ENCODE results near the gene KRTAP2-4.
"Not testable (repeated sequence)": the region's sequence is repeated elsewhere in the genome, so short reads cannot be mapped to it uniquely, and the experiment has no call there.

The KRTAP2-4 gene, protein sequence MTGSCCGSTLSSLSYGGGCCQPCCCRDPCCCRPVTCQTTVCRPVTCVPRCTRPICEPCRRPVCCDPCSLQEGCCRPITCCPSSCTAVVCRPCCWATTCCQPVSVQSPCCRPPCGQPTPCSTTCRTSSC

DNA sequence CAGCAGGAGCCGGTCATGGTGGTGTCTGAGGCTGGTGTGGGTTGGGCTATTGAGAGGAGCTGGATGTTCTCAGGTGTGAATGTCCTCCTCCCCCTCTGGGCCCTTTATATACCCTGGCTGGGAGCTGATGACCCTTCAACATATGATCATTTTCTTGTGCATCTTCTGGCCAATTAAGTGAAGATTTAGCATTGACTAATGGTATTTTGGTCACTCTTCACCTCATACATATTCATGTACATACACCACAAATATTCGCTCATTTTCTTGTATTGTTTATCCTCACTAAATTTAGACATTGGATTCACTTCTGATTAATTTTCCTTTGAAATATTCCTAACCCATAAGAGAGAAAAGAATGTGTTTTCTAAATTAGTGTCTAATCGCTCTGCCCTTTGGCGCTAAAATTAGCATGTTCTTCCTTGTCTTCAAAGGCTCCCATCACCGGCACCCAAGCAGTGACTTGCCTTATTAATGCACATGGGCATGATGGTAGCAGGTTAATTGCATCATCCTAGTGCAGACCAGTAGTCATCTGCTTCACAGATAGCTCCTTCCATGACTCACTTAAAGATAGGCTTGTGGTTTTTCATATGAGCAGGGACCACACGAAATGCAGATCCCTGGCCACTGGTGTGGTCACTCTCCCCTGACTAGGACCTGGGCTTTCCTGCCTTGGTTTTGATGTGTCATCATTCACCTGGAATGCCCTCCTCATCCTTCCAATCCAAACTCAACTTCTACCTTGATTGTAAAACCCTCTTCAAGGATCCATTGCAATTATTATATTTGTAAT is at the start of gene KRTAP2-4:
Gene KRTAP2-4 (minus strand): TSS at position 51 of the 796 bp plus-strand sequence. CDS start 34 bp downstream, at position 17.
- DNase-seq (ENCODE audit: low read depth), result peak; percentile 80

DNA sequence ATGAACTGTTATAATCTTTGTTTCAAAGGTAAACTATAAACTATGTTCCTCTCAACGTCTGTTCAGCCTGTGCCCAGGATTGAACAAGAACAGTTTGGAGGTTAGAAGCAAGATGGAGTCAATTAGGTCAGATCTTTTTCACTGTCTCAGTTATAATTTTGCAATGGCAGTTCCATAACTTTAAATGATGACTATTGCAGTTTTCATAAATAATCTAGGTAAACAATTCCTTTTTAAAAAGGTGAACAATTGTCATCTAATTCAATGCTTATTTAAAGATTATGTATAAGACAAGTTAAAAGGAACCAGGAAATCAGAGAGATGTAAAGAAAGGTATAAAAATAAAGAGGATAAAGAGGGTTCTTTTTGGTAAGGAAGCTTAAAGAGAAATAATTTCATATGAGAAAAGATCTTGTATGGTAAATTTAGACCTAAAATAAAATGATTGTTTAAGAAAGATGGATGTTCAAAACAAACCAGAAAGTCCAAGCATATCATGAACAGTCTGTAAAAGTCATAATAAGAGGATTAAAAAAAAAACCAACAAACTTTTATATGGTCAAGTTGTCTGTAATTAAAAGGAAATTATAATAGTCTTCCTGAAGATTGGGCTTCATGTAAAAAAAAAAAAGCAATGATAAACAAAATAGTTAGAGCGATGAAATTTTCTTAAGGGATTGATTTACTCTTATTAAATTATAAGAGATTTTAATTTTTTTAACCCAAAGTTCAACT is 45.6 kb upstream of the KRTAP2-4 start:
- no peak for DNase-seq (ENCODE audit: low read depth)

DNA sequence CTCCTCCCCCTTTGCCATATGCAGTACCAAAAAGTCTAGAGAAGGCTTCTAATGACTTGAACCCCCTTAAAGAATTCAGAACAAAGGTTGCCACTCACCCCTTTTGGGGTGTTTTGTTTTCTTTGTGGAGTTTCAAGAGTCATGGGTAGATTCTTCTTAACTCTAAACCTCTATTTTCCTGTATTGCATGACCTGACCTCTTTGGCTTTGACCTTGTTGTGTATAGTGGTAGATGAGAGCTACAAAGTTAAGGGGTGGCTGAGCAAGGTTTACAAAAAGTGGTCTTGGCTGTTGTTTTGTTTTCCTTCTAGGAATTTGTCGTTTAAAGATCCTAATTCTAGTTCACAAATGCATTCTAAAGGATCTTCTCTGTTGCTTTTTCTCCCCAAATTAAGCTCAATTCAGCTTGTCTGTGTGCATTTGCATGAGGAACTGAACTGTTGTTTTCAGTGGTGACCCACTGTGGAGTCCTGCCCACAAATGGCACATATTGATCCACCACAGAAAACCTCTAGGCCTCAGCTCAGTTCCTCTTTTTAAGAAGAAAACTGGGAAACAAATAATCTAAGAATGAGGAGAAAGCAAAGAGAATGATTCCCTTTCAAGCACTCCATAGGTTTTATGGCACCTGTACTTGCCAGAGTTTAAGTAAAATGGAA is 43.2 kb upstream of the KRTAP2-4 start:
- DNase-seq (ENCODE audit: low read depth), result not testable (repeated sequence)

DNA sequence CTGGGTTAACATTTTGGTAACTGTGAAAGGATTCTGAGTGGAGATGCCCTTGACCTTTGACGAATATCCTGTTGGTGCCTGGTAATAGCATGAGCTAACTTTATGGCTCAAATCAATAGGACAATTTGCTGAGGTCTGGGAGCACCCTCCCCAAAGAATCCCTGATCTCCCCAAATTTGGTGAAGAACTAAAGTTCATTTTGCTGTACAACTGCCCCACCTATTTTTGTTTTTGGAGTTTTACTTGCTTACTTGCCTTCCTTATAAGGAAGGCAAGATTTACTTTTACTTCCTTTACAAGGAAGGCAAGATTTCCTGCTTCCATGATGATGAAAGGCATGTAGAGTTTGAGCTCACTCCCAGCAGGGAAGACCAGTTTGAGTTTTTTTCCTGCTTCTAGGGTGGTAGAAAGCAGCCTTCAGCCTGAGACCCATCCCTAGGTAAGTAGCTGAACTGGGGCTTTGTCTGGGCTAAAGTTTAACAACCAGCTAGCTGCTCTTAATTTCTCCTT is 42.3 kb upstream of the KRTAP2-4 start:
- DNase-seq (ENCODE audit: low read depth), result no peak

DNA sequence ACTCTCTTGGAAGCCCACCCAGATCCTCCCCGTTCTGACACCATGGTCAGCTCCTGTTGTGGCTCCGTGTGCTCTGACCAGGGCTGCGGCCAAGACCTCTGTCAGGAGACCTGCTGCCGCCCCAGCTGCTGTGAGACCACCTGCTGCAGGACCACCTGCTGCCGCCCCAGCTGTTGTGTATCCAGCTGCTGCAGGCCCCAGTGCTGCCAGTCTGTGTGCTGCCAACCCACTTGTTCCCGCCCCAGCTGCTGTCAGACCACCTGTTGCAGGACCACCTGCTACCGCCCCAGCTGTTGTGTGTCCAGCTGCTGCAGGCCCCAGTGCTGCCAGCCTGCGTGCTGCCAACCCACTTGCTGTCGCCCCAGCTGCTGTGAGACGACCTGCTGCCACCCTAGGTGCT is 39.7 kb upstream of the KRTAP2-4 start, which contains the start of gene KRTAP4-9:
Gene KRTAP4-9 (plus strand): TSS at position 43 of the 400 bp plus-strand sequence. CDS start 0 bp downstream, at position 43.
- DNase-seq (ENCODE audit: low read depth), result not testable (repeated sequence)

DNA sequence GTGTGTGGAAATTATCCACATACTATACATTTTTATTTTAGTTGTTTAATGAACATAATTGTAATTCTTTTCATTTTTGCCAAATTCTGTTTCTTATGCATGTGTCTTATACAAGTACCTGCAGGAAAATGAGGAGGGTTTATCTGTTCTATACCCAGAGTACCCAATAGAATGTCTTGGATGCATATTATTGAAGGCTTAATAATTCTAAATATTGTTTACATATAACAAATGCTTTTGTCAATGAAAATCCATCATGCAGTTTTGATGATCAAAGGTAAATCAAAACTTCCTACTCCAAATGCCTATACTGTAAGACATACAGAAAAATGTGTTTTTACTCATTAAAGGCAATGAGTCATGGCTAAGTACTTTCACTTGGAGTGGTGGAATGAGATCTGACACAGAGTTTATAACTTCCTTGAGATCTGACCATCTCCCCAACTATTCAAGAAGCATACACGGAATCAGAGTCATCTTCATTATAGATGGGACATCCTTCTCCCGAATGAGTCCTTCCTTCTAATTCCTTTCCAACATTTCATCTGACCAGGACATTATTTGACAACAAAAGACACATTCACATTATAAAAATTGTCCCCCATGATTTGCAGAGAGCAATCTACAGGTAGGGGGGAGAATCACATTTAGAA is 38.8 kb upstream of the KRTAP2-4 start:
- not testable (repeated sequence) for DNase-seq (ENCODE audit: low read depth)

DNA sequence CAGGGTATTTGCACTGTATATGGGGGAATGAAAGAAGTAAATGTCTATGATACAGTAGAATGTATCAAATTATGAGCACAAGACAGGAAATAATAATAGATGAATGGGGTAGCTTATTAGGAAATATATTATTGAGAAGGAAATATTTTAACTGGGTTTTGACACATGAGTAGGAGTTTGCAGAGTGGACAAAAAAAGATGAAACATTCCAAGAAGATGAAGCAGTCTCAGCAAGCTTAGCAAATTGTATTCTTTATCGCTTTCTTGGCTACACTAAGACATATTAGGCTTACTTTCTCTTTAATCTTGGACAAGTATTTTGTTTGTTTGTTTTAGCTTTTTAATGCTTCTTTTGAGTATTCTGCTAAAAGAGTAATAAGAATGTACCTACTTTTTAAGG is 38.2 kb upstream of the KRTAP2-4 start:
- no peak for DNase-seq (ENCODE audit: low read depth)

DNA sequence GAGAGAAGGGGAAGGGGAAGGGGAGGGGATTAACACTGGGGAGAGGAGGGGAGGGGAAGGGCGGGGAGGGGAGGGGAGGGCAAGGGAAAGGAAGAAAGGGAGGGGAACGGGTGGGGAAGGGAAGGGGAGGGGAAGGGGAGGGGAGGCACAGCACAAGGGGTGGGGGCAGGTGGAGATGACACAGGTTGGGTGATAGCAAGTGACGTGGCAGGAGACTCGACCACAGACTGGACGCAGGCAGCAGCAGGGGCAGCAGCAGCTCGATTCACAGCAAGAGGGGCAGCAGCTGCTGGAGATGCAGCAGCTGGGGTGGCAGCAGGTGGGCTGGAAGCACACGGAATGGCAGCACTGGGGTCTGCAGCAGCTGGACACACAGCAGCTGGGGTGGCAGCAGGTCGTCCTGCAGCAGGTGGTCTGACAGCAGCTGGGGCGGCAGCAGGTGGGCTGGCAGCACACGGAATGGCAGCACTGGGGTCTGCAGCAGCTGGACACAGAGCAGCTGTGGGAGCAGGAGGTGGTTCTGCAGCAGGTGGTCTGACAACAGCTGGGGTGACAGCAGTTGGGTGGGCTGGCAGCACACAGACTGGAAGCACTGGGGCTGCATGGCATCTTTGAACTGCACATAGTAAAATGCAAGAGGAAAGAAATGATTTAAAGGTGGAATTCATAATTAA is 36.0 kb upstream of the KRTAP2-4 start, which contains the start of gene KRTAP4-16:
Gene KRTAP4-16 (minus strand): TSS at position 624 of the 674 bp plus-strand sequence. CDS start 0 bp downstream, at position 624.
- no peak for DNase-seq (ENCODE audit: low read depth)

DNA sequence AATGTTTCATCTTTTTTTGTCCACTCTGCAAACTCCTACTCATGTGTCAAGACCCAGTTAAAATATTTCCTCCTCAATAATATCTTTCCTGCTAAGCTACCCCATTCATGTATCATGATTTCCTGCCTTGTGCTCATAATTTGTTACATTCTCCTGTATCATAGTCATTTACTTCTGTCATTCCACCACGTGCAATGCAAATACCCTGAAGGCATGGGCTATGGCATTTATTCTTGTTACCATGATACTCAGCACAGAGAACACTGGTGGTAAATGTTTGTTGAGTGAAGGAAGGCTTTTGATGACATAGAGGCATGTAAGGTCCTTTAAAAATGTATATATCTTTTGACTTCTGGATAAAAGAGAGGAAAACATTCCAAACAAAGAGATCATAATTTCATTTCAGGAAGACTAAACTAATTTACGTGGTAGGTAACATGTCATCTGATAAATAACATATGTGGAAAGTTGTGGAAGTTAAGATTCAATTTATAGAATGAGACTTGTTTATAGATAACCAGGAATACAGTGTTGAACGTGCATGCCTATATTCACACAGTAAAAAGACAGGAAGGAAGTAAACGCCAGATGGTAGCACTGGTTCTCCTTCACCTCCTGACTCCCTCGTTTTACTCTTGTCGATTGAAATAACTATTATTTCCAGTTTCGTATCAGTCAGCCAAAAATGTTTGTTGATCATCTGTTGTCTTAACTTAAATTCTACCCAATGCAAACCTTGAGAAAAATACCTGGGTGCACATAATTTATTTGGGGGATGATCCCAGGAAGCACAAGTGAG is 34.2 kb upstream of the KRTAP2-4 start:
- DNase-seq (ENCODE audit: low read depth), result peak; percentile 65

DNA sequence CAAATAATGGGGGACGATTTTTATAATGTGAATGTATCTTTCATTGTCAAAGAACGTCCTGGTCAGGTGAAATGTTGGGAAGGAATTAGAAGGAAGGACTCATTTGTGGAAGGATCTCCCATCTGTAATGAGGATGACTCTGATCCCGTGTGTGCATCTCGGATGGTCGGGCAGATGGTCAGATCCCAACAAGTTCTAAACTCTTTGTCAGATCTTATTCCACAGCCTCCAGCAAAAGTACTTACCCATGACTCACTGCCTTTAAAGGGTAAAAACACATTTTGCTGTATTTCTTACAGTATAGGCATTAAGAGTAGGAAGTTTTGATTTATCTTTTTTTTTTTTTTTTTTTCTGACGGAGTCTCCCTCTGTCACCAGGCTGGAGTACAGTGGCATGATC is 32.8 kb upstream of the KRTAP2-4 start:
- DNase-seq (ENCODE audit: low read depth), result peak; percentile 30

DNA sequence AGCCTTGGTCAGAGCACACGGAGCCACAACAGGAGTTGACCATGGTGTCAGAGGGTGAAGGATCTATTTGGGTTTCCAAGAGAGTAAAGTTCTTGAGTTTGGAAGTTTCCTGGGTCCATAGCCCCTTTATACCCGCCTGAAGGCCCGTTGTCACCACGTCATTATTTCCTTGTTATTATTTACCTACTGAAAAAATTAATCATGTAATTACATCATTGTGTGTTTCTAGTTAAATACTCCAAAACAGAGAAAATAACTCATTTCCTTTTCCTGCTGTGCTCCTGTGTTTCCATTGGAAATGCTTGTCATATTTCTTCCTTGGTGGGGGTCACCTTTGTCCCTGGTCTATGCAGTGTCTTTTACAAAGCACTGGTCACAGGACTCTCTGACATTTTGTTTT is 32.4 kb upstream of the KRTAP2-4 start, which contains the start of gene KRTAP4-8:
Gene KRTAP4-8 (minus strand): TSS at position 101 of the 400 bp plus-strand sequence. CDS start 58 bp downstream, at position 43.
- no peak for DNase-seq (ENCODE audit: low read depth)

DNA sequence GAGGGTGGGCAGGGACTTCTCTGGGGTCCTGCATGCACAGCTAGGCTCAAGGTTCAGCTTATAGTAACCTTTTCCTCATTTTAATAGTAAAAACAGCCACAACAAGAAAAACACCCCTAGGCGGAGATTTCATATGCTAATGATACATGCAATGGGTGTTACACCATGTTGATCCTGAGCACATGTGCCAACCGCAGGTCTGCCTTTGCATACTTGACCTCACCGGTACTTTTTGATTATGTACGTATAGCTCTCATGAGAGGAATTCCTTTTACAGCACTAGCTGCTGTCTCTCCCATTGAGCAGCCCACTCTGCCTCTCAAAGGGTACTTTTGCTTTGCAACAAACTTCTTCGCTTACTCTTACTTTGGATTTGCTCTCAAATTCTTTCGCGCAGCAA is 30.4 kb upstream of the KRTAP2-4 start:
- DNase-seq (ENCODE audit: low read depth), result no peak

DNA sequence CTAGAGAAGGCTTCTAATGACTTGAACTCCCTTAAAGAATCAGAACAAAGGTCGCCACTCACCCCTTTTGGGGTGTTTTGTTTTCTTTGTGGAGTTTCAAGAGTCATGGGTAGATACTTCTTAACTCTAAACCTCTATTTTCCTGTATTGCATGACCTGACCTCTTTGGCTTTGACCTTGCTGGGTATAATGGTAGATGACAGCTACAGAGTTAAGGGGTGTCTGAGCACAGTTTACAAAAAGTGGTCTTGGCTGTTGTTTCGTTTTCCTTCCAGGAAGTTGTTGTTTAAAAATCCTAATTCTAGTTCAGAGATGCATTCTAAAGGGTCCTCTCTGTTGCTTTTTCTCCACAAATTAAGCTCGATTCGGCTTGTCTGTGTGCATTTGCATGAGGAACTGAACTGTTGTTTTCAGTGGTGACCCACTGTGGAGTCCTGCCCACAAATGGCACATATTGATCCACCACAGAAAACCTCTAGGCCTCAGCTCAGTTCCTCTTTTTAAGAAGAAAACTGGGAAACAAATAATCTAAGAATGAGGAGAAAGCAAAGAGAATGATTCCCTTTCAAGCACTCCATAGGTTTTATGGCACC is 23.2 kb upstream of the KRTAP2-4 start:
- DNase-seq (ENCODE audit: low read depth), result not testable (repeated sequence)

DNA sequence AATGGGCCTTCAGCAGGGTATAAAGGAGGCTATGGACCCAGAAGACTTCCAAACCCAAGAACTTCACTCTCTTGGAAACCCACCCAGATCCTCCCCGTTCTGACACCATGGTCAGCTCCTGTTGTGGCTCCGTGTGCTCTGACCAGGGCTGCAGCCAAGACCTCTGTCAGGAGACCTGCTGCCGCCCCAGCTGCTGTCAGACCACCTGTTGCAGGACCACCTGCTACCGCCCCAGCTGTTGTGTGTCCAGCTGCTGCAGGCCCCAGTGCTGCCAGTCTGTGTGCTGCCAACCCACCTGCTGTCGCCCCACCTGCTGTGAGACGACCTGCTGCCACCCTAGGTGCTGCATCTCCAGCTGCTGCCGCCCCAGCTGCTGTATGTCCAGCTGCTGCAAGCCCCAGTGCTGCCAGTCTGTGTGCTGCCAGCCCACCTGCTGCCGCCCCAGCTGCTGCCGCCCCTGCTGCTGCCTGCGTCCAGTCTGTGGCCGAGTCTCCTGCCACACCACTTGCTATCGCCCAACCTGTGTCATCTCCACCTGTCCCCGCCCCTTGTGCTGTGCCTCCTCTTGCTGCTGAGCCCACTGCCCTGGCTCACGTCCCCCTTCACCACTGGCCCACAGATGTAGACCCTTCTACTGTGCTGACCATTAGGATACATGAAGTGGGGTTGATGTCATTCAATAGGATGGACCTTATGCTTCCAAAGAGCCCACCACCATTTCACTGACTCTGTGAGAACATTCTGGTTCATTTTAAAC is 18.6 kb upstream of the KRTAP2-4 start, which contains the start of gene KRTAP4-7:
Gene KRTAP4-7 (plus strand): TSS at position 51 of the 757 bp plus-strand sequence. CDS start 57 bp downstream, at position 108.
- not testable (repeated sequence) for DNase-seq (ENCODE audit: low read depth)

DNA sequence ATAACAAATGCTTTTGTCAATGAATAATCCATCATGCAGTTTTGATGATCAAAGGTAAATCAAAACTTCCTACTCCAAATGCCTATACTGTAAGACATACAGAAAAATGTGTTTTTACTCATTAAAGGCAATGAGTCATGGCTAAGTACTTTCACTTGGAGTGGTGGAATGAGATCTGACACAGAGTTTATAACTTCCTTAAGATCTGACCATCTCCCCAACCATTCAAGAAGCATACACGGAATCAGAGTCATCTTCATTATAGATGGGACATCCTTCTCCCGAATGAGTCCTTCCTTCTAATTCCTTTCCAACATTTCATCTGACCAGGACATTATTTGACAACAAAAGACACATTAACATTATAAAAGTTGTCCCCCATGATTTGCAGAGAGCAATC is 17.7 kb upstream of the KRTAP2-4 start:
- not testable (repeated sequence) for DNase-seq (ENCODE audit: low read depth)

DNA sequence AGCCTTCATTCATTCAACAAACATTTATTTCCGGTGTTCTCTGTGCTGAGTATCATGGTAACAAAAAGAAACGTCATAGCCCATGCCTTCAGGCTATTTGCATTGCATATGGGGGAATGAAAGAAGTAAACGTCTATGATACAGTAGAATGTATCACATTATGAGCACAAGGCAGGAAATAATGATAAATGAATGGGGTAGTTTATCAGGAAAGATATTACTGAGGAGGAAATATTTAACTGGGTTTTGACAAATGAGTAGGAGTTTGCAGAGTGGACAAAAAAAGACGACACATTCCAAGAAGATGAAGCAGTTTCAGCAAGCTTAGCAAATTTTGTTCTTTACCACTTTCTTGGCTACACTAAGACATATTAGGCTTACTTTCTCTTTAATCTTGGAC is 16.9 kb upstream of the KRTAP2-4 start:
- no peak for DNase-seq (ENCODE audit: low read depth)

DNA sequence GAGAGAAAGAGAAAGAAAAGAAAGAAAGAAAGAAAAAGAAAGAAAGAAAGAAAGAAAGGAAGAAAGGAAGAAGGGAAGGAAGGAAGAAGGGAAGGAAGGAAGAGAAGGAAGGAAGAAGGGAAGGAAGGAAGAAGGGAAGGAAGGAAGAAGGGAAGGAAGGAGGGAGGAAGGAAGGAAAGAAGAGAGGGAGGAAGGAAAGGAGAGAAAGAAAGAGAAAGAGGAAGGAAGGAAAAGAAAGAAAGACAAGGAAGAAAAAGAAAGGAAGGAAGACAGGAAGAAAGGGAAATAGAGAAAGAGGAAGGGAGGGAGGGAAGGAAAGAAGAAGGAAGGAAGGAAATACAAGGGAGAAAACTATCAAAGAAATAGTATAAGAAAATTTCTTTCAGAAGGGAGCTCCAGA is 11.1 kb upstream of the KRTAP2-4 start:
- no peak for DNase-seq (ENCODE audit: low read depth)

DNA sequence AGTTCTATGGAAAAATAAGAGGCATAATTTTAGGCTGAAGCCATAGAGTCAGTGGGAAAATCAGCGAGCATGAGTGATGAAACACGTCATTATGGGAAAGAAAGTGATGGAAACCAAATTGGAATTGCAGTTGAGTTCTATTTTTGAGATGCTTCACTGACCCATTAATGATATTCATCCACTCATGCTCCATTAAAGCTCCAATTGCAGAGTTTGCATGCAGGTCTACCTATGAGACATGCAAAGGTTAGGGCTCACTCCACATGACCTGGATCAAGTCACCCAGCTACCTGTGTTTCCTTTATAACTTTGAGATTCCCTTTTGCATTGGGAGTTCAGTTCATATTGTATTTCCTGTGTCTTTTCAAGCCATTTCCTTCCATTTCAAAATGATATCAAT is 8.0 kb upstream of the KRTAP2-4 start:
- no peak for DNase-seq (ENCODE audit: low read depth)

All from GM04504 (cell line).